RPMI7951 (cell line): ENCODE data around the gene HMGCS1. TPM values are rescaled to one million over a fixed set of nuclear protein-coding genes. Genes with fewer than 3 reads are reported as not detected.
"Not testable (repeated sequence)": the region's sequence is repeated elsewhere in the genome, so short reads cannot be mapped to it uniquely, and the experiment has no call there.

Source experiments
- DNase-seq: peaks from one replicate; pipeline ENCODE4 v3.0.0-alpha.2; 2012; ENCODE audit warnings: low read depth
- total RNA-seq: library from RNA; depleted of rRNA; stranded (reverse); fragments of >200 nt; shearing (Covaris generic); gene quantifications from 2 replicates; pipeline ENCODE4 v1.2.3, GENCODE V29; 2014; rRNA removed

The HMGCS1 gene
- total RNA-seq = 17.6 and 18.9 TPM in 2 replicates

DNA sequence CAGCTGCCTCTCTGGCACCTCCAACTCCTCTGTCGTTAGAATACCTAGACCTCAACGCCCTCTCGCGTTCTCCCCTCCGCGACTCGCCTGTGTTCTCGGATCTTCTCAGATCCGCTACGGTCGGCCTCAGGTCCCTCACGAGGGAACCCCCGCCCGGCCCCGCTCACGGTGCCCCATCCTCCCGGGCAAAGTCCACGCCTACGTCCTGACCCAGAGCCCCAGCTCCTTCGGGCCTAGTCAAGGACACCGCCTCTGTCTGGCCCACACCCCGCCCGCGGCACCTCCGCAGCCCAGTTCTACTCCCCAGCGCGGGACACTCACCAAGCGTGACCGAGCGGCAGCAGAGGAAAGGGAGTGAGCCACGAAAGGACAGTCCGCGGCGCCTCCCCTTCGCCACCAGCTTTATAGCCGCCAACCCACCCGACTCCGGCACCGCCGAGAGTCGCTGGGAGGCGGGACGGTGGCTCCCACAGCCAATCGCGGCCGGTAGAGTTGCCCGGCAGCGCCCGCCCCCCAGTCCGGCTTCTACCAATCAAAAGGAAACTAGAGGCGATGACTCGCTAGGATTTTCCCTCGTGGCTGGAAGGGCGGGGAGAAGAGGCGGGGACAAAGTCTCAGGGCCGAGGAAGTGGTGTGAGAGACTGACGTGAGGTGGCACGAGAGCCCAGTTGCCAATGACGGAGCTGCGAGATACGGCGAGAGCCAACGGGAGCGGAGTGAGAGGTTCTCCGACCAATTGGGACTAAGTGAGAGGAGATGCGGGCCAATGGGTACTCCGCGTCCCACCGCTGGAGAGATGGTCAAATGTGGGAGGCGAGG, at the start of gene HMGCS1:
TSS of gene HMGCS1 (minus strand) at position 378 of the 819 bp plus-strand sequence. CDS start 14,447 bp downstream, outside the sequence.
- DNase-seq = peak; percentile 99

GRCh38 chr5:43358726-43359125, 45.5 kb upstream of the HMGCS1 start:
- no peak for DNase-seq

DNA sequence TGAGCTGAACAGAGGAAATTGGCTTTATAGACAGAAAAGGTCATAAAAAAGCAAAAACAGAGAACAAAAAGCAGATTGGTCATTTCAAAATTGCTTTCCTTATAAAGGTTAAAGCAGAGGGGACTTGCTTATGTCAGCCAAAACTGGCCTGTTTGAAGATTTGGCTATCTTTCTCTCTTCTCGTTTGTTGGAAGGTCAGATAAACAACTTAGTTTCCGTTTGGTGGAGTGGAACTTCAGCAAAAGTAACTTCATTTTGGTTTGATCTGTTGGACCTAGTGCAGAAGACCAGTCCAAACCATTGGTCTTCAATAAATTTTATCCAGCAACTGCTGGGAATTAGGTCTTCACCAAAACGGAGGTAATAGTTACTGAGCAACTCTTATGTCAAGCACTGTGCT, 45.1 kb upstream of the HMGCS1 start:
- no peak for DNase-seq

GRCh38 chr5:43357878-43358281, 44.7 kb upstream of the HMGCS1 start:
- no peak for DNase-seq

- DNase-seq = no peak
These were observed 43.9 kb upstream of the HMGCS1 start for GRCh38 chr5:43357067-43357466.

DNA sequence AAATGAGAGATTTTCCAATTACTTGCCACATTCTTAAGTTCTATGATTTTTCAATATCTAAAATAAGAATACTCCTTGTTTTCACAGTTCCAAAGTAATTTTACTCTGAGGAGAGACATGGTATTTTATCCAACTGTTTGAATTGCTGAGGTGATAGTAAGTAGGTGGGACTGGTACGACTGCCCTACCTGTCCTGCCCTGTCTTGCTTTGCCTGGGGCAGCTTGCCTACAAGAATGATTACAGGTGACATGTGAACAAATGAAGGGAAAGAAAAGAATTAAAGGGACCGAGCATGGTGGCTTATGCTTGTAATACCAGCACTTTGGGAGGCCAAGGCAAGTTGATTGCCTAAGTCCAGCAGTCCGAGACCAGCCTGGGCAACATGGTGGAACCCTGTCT, 41.6 kb upstream of the HMGCS1 start:
- DNase-seq = no peak

GRCh38 chr5:43353668-43354067, 40.5 kb upstream of the HMGCS1 start:
- no peak for DNase-seq

DNA sequence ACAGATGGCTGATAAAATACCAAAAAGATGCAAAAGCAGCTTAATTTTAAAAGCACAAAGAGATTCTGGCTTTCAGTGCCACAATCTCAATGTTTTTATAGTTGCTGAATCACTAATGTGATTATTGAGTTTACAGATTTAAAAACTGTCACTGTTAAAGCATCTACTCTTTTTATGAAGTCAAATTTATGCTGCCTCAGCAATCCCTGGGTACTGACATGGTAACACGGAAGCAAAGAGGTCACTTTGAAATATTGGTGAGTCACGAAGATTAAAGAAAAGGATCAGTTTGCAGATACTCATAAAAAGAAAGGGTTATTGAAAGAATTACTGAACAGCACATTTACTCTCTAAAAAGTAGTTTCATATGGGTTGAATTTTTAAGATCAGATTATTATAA, 39.7 kb upstream of the HMGCS1 start:
- no peak for DNase-seq

DNA sequence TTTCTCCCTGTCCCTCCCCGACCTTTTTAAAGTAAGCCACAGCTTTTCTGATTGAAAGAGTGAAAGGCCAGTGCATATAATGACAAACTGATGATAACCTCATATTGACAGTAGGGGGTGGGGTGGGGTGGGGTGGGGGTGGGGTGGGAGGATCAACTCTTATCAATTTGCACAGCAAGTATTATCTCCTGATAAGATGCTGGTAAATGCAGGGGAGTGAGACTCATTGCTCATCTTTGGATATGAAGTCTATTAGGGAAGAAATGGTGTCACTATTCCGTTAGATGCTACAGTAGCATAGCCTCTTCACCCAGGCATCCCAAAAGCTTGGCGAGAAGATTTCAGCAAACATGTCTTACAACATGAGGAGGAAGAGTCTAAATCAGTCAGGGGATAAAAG, 38.9 kb upstream of the HMGCS1 start:
- no peak for DNase-seq

DNA sequence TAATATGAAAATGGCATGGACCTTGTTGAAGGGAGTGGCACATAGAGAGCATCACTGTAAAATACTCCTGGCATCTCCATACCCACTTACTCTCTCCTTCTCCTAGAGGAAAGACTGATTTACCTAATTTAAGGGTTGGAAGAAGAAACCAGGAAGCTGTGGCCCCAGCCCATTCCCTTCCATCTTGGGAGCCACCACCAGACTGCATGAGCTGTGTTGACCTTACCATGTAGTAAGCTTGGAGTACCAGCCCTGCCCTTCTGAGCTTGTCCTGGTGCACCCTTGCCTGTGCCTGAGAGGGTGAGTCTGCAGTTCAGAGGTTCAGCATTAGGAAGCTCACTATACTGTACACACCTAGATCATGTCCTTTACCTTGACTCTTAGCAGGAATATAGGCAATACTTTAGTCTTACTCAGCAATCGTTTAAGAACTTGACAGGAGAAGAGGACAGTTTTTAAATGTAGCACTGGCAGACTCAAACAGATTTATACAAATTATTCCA, 35.7 kb upstream of the HMGCS1 start:
- DNase-seq = no peak

DNA sequence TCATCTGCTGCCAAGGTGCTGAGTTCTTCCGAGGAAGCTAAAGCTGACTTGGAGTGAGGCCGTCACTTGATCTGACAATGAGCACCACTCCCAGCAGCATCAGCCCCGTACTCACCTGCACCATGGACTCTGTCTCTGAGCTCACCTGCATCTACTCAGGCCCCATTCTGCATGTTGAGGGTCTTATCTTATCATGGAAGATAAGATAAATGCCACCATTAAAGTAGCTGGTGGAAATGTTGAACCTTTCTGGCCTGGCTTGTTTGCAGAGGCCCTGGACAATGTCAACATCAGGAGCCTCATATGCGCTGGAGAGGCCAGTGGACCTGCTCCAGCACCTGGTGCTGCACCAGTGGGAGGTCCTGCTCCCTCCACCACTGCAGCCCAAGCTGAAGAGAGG, 35.0 kb upstream of the HMGCS1 start:
- no peak for DNase-seq

DNA sequence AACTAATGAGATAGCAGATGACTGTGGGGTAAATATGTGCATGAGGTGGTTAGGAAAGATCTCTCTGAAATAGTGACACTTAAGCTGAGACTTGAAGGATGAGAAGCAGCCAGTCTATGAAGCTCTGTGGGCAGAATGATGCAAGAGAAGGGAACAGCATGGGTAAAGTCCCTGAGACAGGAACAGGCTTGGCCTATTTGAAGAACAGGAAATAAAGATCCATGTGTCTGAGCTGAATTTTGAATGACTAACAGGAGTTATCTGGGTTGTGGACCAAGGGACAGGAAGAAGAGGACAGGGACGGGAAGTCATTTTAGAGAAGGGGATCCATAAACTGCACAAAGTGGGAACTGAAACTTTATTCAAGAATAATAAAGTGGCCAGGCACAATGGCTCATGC, 25.6 kb upstream of the HMGCS1 start:
- DNase-seq = no peak

DNA sequence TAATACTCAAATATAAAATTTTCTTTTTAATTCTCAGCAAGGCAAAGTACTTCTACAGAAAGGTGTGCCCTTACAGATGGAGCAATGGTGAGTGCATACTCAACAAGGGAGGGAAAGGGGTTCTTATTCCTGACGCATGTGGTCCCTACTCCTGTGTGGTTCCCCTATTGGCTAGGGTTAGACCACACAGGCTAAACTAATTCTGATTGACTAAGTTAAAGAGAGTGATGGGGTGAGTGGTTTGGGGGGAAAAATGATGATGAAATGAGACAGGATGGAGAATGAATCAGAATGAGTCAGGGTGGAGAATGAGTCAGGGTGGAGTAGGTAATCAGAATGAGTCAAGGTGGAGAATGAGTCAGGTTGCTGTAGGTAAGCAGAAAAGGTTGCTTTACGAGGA, 22.9 kb upstream of the HMGCS1 start:
- peak; percentile 11 for DNase-seq

GRCh38 chr5:43335681-43336080, 22.5 kb upstream of the HMGCS1 start:
- DNase-seq = no peak

GRCh38 chr5:43332401-43332800, 19.2 kb upstream of the HMGCS1 start:
- DNase-seq = no peak

DNA sequence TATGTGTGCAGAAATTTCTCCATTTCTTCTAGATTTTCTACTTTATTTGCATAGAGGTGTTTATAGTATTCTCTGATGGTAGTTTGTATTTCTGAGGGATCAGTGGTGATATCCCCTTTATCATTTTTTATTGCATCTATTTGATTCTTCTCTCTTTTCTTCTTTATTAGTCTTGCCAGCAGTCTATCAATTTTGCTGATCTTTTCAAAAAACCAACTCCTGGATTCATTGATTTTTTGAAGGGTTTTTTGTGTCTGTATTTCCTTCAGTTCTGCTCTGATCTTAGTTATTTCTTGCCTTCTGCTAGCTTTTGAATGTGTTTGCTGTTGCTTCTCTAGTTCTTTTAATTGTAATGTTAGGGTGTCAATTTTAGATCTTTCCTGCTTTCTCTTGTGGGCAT, 12.4 kb upstream of the HMGCS1 start:
- not testable (repeated sequence) for DNase-seq

- not testable (repeated sequence) for DNase-seq
These were observed 10.3 kb upstream of the HMGCS1 start for GRCh38 chr5:43323488-43323887.

DNA sequence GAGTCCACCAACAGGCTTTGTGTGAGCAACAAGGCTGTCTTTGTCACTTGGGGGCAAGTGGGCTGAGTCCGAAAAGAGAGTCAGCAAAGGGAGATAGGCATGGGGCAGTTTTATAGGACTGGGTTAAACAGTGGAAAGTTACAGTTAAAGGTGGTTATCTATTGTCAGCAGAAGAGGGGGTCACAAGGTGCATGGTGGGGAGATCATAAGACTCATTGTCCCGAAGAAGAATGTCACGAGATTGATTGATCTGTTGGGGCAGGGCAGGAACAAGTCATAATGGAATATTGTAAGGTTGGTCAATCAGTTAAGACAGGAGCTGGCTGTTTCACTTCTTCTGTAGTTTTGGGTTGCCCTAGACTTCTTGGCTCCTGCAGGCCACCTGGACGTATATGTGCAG, 7.6 kb upstream of the HMGCS1 start:
- DNase-seq = no peak

GRCh38 chr5:43316421-43316820, 3.2 kb upstream of the HMGCS1 start:
- DNase-seq = no peak

DNA sequence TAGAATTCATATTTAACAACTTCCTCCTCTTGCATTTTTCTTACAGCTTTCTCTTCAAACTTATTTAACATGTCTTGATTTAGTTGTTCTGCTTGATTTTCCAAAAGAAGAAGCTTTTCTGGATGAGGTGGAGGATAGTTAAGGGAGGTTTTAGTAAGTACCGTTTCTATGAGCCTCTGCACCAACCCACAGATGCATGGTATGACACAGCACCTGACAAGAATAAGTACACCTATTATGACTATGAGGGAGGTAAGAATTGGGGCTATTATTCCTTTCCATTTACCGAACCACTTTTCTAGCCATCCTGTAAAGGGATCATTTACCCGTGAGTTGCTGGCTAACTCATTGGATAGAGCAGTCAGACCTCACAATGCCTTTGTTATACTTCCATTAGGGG, 2.5 kb upstream of the HMGCS1 start:
- DNase-seq = no peak

DNA sequence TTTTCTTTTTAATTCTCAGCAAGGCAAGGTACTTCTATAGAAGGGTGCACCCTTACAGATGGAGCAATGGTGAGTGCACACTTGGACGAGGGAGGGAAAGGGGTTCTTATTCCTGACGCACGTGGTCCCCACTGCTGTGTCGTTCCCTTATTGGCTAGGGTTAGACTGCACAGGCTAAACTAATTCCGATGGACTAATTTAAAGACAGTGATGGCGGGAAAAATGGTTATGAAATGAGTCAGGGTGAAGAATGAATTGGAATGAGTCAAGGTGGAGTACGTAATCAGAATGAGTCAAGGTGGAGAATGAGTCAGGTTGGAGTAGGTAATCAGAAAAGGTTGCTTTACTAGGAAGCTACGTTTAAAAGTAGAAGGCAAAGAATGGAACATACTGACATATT, 2.1 kb upstream of the HMGCS1 start:
- DNase-seq = peak; percentile 12

DNA sequence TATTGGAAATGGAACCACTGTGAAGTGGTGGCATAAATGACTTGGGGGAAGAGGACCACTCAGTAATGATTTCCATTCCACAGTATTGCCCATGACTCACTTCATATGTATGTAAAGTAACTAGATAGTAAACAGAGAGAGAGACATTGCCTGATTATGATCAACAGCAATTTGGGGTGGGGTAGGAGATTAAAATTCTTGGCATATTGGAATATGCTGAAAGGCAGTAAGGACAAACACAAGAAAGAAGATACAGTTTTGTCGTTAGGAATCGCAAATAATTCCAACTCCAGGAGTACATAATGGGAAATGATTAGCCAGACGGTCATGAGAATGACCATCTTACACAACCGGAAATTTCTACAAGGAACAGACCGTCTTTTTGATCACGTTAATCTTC, 1.5 kb upstream of the HMGCS1 start:
- no peak for DNase-seq

GRCh38 chr5:43313854-43314457, 744 bp upstream of the HMGCS1 start:
- DNase-seq = no peak
